T-cell (primary cell): Measurements from ENCODE around the gene PCCB. TPM values are rescaled to one million over a fixed set of nuclear protein-coding genes. Genes with fewer than 3 reads are reported as not detected.

Experiments
- ATAC-seq, 4 experiments: fragments of 200-7000 bp in 3 of 4; fragments of 150-1000 bp in 1 of 4; cut with Tn5 transposase; replicated peaks in 1 of 4; 1 replicate in 3 of 4; 2 replicates in 1 of 4; pipeline ENCODE4 v1.10.0; 2021; ENCODE audit warnings: moderate library complexity in 3 of 4, mild to moderate bottlenecking in 2 of 4, moderate number of reproducible peaks in 1 of 4
- CTCF ChIA-PET, 2 donors: fragments of 300-600 bp; sonication (Branson Sonifier 250); formaldehyde crosslinking; loops; one replicate each; lab custom pipeline; 2022; ENCODE audit warnings: antibody characterized with exemption in 2 of 2; lab: Charles Lee
- POLR2A ChIA-PET, 2 donors: fragments of 300-600 bp; sonication (Branson Sonifier 250); formaldehyde crosslinking; loops; one replicate each; lab custom pipeline; 2022; ENCODE audit warnings: antibody characterized with exemption in 2 of 2; lab: Charles Lee
- DNase-seq, 35 experiments: peaks; one replicate each; pipeline versions ENCODE4 v3.0.0 to v3.0.0-alpha.2; 2013 to 2023
- H3K27ac ChIP-seq: one replicate; pipeline ENCODE4 v1.5.1; 2013; ENCODE audit warnings: low read length
- H3K27me3 ChIP-seq, 2 experiments: replicated peaks in 1 of 2; 1 replicate in 1 of 2; 2 replicates in 1 of 2; pipeline versions ENCODE4 v1.6.1 to v1.7.0; 2013; ENCODE audit warnings: low read length in 1 of 2, mixed read lengths in 1 of 2; ENCODE audit not compliant: control insufficient read depth in 2 of 2, insufficient read depth in 2 of 2; ENCODE audit errors: extremely low read depth in 1 of 2
- H3K36me3 ChIP-seq, 2 donors: 1 replicate in 1 of 2; 2 replicates in 1 of 2; pipeline versions ENCODE4 v1.6.1 to v1.7.0; 2013; ENCODE audit warnings: low read length in 1 of 2; ENCODE audit not compliant: control insufficient read depth in 2 of 2, insufficient read depth in 1 of 2; ENCODE audit errors: extremely low read depth in 1 of 2
- H3K4me1 ChIP-seq, 2 experiments: 1 replicate in 1 of 2; 2 replicates in 1 of 2; pipeline versions ENCODE4 v1.6.1 to v1.7.0; 2013; ENCODE audit warnings: low read length in 2 of 2, mixed read lengths in 1 of 2; ENCODE audit not compliant: insufficient read depth in 2 of 2, control insufficient read depth in 1 of 2; ENCODE audit errors: extremely low read depth in 1 of 2
- H3K4me3 ChIP-seq, 2 donors: 1 replicate in 1 of 2; 2 replicates in 1 of 2; pipeline versions ENCODE4 v1.5.1 to v1.7.0; 2013; ENCODE audit warnings: mild to moderate bottlenecking in 2 of 2, low read length in 1 of 2, moderate library complexity in 1 of 2; ENCODE audit not compliant: control insufficient read depth in 1 of 2; ENCODE audit errors: extremely low read depth in 1 of 2
- H3K9me3 ChIP-seq: 2 replicates; pipeline ENCODE4 v1.7.0; 2013
- H3K27ac Mint-ChIP-seq, 2 donors: one replicate each; pipeline ENCODE4 v1.8.0; 2020 to 2021; ENCODE audit warnings: mild to moderate bottlenecking in 2 of 2, mixed read lengths in 2 of 2
- H3K27me3 Mint-ChIP-seq, 2 donors: one replicate each; pipeline ENCODE4 v1.8.0; 2021 to 2022; ENCODE audit warnings: mixed read lengths in 2 of 2
- H3K36me3 Mint-ChIP-seq: one replicate; pipeline ENCODE4 v1.8.0; 2021; ENCODE audit warnings: mixed read lengths
- H3K4me1 Mint-ChIP-seq, 3 donors: one replicate each; pipeline ENCODE4 v1.8.0; 2020 to 2022; ENCODE audit warnings: mixed read lengths in 3 of 3, mild to moderate bottlenecking in 1 of 3
- H3K4me3 Mint-ChIP-seq, 3 donors: one replicate each; pipeline ENCODE4 v1.8.0; 2020 to 2022; ENCODE audit warnings: mild to moderate bottlenecking in 3 of 3, mixed read lengths in 3 of 3, moderate library complexity in 3 of 3
- H3K9me3 Mint-ChIP-seq, 3 donors: one replicate each; pipeline ENCODE4 v1.8.0; 2020 to 2022; ENCODE audit warnings: mixed read lengths in 3 of 3
- WGBS: methylation state at CpG from one replicate; pipeline ENCODE4 v1.1.5; 2013; ENCODE audit warnings: missing lambda C conversion rate; ENCODE audit not compliant: insufficient coverage; 5-methylcytosine and 5-hydroxymethylcytosine counted together
- total RNA-seq, 35 experiments: library from RNA in 6 of 35; stranded (reverse) in 6 of 35; fragments of 120-200 nt in 1 of 35; gene quantifications; one replicate each; pipeline versions ENCODE4 v1.2.1 to v1.2.4 and lab custom pipeline; 2013 to 2026

PCCB gene
- total RNA-seq, 5 donors from 2014 or later (not counting 1 experiment from before 2014, with no cell fraction given): 13.8 to 19.3 (median 16.1) TPM

DNA sequence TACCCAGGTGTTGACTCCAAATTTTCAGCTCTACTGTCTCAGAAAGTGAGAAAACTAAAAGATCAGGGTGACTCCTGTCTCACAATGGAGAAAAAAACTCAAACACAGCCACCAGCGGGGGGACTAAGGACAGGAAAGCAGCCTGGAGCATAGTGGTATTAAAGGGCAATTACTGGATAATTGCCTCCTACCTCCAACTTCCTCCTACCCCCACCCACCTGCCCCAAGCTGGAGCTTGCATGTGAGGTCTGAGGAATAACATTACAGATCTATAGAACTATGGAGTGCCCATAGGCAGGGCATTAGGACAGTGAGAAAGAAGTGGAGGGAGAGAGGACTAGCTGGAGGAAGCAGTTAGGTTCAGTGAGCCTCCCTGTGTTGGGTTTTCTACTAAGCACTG lies 2.7 kb upstream of the PCCB start:
- Histone ChIP-seq H3K4me1 (peaks cover 8 to 17% of the 10 kb centered on the region in 2 experiments), H3K4me3 (no peak overlapping the region), H3K9me3 (no peaks in the 10 kb centered on the region), H3K27ac (no peak overlapping the region), H3K36me3 (no peaks in the 10 kb centered on the region), H3K27me3 (no peaks in the 10 kb centered on the region)
- Mint-ChIP-seq H3K9me3 (no peaks in the 10 kb centered on the region), H3K36me3 (no peaks in the 10 kb centered on the region), H3K4me3 (no peak overlapping the region), H3K27me3 (no peaks in the 10 kb centered on the region), H3K4me1 (peaks cover 19 to 24% (median 20%) of the 10 kb centered on the region in 3 donors), H3K27ac (no peak overlapping the region)
- ATAC-seq (no peak), DNase-seq (no peak)
- ChIA-PET CTCF (no interaction called here), POLR2A (no interaction called here)
- WGBS: no CpG with 5 or more reads among the region's 1 CpG

DNA sequence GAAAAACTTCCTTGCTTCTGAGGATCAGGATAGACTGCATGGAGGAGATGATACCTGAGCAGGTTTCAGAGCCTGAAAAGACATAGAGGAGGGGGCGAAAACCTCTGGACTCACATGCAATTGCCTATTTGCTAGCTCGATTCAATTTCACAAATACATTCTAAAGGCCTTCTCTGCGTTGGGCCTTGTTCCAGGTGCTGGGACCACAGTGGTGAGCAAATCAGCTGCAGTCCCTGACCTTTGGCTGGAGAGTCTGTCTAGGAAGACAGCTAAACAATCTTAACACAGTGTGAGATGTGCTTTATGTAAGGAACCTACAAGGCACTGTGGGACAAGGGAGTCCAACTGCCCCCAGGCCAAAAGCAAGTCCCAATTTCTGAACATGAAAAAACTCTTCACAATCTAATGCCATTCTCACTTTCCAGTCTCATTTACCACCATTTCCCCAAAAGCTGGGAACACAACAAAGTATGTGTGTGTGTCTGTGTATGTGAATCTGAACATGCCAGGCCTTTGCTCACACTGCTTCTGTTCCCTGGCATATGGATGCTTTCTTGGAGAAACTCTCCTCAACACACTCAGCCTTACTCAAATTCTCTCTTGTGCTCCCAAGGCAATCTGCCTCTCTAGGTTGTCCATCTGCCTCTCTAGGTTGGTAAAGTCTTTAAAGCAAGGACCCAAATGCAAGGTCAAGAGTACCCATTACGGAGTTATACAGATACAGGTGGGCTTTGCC lies 2.1 kb upstream of the PCCB start:
- DNase-seq: no peak
- Mint-ChIP-seq H3K27me3 (no peaks in the 10 kb centered on the region), H3K27ac (peak overlapping the region in 1 of 2 donors; percentile 5), H3K4me1 (peaks cover 19 to 24% (median 20%) of the 10 kb centered on the region in 3 donors), H3K9me3 (no peaks in the 10 kb centered on the region), H3K4me3 (no peak overlapping the region), H3K36me3 (no peaks in the 10 kb centered on the region)
- no peaks in the 10 kb centered on the region for H3K27me3 ChIP-seq
- H3K9me3 ChIP-seq: no peaks in the 10 kb centered on the region
- WGBS: 100% methylated on average over 1 of the region's 4 CpGs
- no peaks in the 10 kb centered on the region for H3K36me3 ChIP-seq
- H3K4me3 ChIP-seq: no peak overlapping the region
- CTCF ChIA-PET: interaction anchor here in 1 of 2 donors (0.6 kb wide), 1 partner anchor 204 kb away, joined by 4 read pairs; no protein-coding TSS in a partner anchor
- ATAC-seq: no peak
- no peak overlapping the region for H3K27ac ChIP-seq
- POLR2A ChIA-PET: interaction anchor here in 1 of 2 donors (1.6 kb wide), 1 partner anchor 50 kb away, joined by 8 read pairs; no protein-coding TSS in a partner anchor
- H3K4me1 ChIP-seq: peaks cover 8 to 17% of the 10 kb centered on the region in 2 experiments

DNA sequence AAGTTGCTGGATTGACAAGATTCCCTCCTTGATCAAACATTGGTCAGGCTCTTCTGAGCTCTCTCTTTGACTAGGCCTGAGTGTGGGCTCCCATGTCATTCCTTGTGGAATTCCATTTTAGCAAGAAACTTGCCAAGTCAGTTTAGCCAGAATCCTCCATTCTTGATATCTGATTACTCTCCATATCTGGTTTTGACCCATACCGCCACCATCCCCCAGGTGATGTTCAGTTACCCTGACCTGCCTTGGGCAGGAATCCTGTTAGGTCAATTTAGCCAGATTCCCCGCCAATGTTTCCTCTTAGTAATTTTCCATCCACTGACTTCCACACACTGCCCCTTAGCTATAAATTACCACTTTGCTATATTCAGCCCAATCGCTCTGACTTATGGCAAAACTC lies 1.0 kb upstream of the PCCB start:
- Mint-ChIP-seq H3K27ac (peak overlapping the region in 1 of 2 donors; percentile 48), H3K27me3 (no peaks in the 10 kb centered on the region), H3K9me3 (no peaks in the 10 kb centered on the region), H3K36me3 (no peaks in the 10 kb centered on the region), H3K4me3 (no peak overlapping the region), H3K4me1 (peaks cover 19 to 24% (median 22%) of the 10 kb centered on the region in 3 donors)
- H3K9me3 ChIP-seq: no peaks in the 10 kb centered on the region
- ATAC-seq (no peak), DNase-seq (no peak)
- H3K27me3 ChIP-seq: no peaks in the 10 kb centered on the region
- no peak overlapping the region for H3K4me3 ChIP-seq
- no peaks in the 10 kb centered on the region for H3K36me3 ChIP-seq
- peaks cover 8 to 17% of the 10 kb centered on the region in 2 experiments for H3K4me1 ChIP-seq
- POLR2A ChIA-PET: interaction anchor here (0.5 to 1.6 kb wide), 2 partner anchors 51 to 52 kb away, joined by 7 to 8 read pairs; no protein-coding TSS in a partner anchor
- no peak overlapping the region for H3K27ac ChIP-seq
- WGBS: 100% methylated on average over 2 of the region's 3 CpGs
- CTCF ChIA-PET: interaction anchor here in 1 of 2 donors (0.6 to 0.8 kb wide), 4 partner anchors 52 to 503 kb away, joined by 3 to 4 read pairs (median 4); partner anchors contain the start of gene STAG1

DNA sequence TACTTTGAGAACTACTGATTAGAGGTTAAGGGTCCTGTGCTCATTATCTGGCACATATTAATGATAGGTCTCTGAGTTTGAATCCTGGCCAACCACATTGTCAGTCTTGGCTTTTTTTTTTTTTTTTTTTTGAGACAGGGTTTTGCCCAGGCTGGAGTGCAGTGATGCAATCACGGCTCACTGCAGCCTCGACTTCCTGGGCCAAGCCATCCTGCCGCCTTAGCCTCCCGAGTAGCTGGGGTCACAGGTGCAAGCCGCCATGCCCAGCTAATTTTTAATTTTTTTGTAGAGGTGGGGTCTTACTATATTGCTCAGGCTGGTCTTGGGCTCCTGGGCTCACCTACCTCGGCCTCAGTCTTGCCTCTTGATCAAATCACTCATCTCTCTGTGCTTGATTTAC lies 547 bp upstream of the PCCB start:
- H3K36me3 Mint-ChIP-seq: no peaks in the 10 kb centered on the region
- peak overlapping the region; percentile 65 for H3K27ac ChIP-seq
- DNase-seq (no peak), ATAC-seq (no peak)
- peak overlapping the region; percentile 91 to 92 for H3K27ac Mint-ChIP-seq
- H3K4me3 ChIP-seq: peak overlapping the region; percentile 70 to 80
- no peaks in the 10 kb centered on the region for H3K27me3 Mint-ChIP-seq
- no peaks in the 10 kb centered on the region for H3K36me3 ChIP-seq
- H3K27me3 ChIP-seq: no peaks in the 10 kb centered on the region
- 89% methylated on average over 4 of the region's 6 CpGs for WGBS
- H3K4me1 Mint-ChIP-seq: peaks cover 19 to 24% (median 22%) of the 10 kb centered on the region in 3 donors
- POLR2A ChIA-PET: interaction anchor here (0.6 to 1.6 kb wide), 4 partner anchors 52 to 1766 kb away, joined by 4 to 11 read pairs (median 6); no protein-coding TSS in a partner anchor
- H3K4me1 ChIP-seq: peaks cover 8 to 17% of the 10 kb centered on the region in 2 experiments
- CTCF ChIA-PET: interaction anchor here (0.6 to 0.8 kb wide), 5 partner anchors 47 to 766 kb away, joined by 3 to 9 read pairs (median 4); no protein-coding TSS in a partner anchor
- no peaks in the 10 kb centered on the region for H3K9me3 ChIP-seq
- peak overlapping the region; percentile 83 to 90 (median 88) for H3K4me3 Mint-ChIP-seq
- no peaks in the 10 kb centered on the region for H3K9me3 Mint-ChIP-seq

DNA sequence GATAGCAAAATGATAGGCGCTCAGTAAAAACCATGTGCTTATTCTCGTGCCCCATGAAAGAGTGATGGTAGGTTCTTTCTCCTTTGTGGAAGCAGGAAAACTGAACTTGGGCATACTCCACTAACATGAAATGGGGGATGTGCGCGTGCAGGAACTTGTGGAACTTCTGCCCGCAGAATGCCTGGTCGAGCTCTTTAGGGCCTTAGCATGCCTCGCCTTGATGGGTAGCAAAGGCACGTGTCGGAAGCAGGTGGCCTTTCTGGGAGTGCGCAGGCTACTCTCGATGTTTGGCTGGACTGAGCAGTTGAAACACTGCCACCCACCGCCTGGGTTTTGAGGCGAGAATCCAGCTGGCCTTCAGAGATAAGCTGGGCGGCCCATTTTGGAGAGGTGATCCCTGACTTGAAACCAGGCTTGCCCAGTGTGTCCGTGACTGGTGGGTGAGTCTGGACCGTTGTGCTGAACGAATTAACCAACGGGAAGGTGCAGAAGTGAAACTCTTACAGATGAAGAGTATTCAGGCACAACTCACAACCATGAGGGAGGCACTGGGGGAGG lies 842 bp downstream of the PCCB start:
- 34% methylated on average over 8 of the region's 18 CpGs for WGBS
- H3K27ac ChIP-seq: peak overlapping the region; percentile 65
- Mint-ChIP-seq H3K36me3 (peaks cover 3% of the 10 kb centered on the region), H3K27me3 (no peaks in the 10 kb centered on the region), H3K9me3 (no peaks in the 10 kb centered on the region), H3K4me1 (peaks cover 23 to 33% (median 25%) of the 10 kb centered on the region in 3 donors), H3K27ac (peak overlapping the region; percentile 91 to 92), H3K4me3 (peak overlapping the region; percentile 83 to 90 (median 88))
- no peaks in the 10 kb centered on the region for H3K27me3 ChIP-seq
- H3K4me1 ChIP-seq: peaks cover 8 to 17% of the 10 kb centered on the region in 2 experiments
- ChIA-PET POLR2A (interaction anchor here in 1 of 2 donors (0.6 to 0.9 kb wide), 4 partner anchors 36 to 57 kb away, joined by 3 read pairs; partner anchors contain the start of gene MSL2), CTCF (interaction anchor here (0.6 to 1.7 kb wide), 6 partner anchors 36 to 502 kb away, joined by 3 to 6 read pairs (median 4); partner anchors contain the start of gene STAG1 (in 1 of the 2))
- H3K4me3 ChIP-seq: peak overlapping the region; percentile 70 to 80
- no peaks in the 10 kb centered on the region for H3K9me3 ChIP-seq
- ATAC-seq (no peak), DNase-seq (peak in 10 of 35 experiments; percentile 1 to 31 (median 6))
- H3K36me3 ChIP-seq: peaks cover 0 to 3% of the 10 kb centered on the region in 2 donors

DNA sequence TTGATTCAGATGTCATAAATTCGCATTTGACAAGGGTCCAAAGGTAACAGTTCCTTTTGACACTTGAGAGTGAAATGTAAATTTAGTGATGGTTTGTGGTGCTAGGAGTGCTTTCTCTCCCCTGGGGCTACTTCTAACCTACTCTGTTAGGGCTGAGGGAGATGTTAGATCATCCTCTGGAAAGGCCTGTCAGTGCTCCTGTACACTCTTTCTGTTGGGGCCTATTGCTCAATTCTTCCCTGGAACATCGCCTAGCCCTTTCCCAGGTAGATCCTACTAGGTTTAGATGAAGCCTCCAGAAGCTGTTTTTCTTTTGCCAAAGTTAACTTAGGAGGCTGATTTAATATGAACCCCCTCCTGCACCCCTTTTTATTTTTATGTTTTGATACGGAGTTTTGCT lies 1.4 kb downstream of the PCCB start:
- ATAC-seq (no peak), DNase-seq (no peak)
- ChIA-PET POLR2A (interaction anchor here in 1 of 2 donors (0.7 to 0.9 kb wide), 2 partner anchors 36 to 57 kb away, joined by 3 read pairs; no protein-coding TSS in a partner anchor), CTCF (interaction anchor here (1.0 to 1.7 kb wide), 4 partner anchors 47 to 501 kb away, joined by 3 to 6 read pairs (median 4); partner anchors contain the start of gene STAG1 (in 1 of the 2))
- H3K36me3 Mint-ChIP-seq: peaks cover 8% of the 10 kb centered on the region
- peak overlapping the region; percentile 91 to 92 for H3K27ac Mint-ChIP-seq
- Histone ChIP-seq H3K36me3 (peaks cover 0 to 7% of the 10 kb centered on the region in 2 donors), H3K4me3 (no peak overlapping the region), H3K9me3 (no peaks in the 10 kb centered on the region), H3K27ac (peak overlapping the region; percentile 65), H3K4me1 (peaks cover 8 to 17% of the 10 kb centered on the region in 2 experiments), H3K27me3 (no peaks in the 10 kb centered on the region)
- WGBS: 100% methylated on average over 1 of the region's 3 CpGs
- H3K4me1 Mint-ChIP-seq: peaks cover 23 to 33% (median 25%) of the 10 kb centered on the region in 3 donors
- no peaks in the 10 kb centered on the region for H3K9me3 Mint-ChIP-seq
- peak overlapping the region; percentile 83 to 90 (median 88) for H3K4me3 Mint-ChIP-seq
- no peaks in the 10 kb centered on the region for H3K27me3 Mint-ChIP-seq
